Fibroblast of skin of back (primary cell): Measurements from ENCODE around the gene NBPF19. TPM values are rescaled to one million over a fixed set of nuclear protein-coding genes. Genes with fewer than 3 reads are reported as not detected.
"Not testable (repeated sequence)": the region's sequence is repeated elsewhere in the genome, so short reads cannot be mapped to it uniquely, and the experiment has no call there.

ENCODE experiments used
- DNase-seq: peaks from one replicate; pipeline ENCODE4 v3.0.0-alpha.2; 2013
- polyA plus RNA-seq, 2 experiments: library from polyadenylated mRNA; unstranded; fragments of 120-200 nt; gene quantifications; one replicate each; pipeline ENCODE4 v1.2.1, GENCODE V29; 2013; ENCODE audit not compliant: insufficient read length in 2 of 2

Gene NBPF19, protein sequence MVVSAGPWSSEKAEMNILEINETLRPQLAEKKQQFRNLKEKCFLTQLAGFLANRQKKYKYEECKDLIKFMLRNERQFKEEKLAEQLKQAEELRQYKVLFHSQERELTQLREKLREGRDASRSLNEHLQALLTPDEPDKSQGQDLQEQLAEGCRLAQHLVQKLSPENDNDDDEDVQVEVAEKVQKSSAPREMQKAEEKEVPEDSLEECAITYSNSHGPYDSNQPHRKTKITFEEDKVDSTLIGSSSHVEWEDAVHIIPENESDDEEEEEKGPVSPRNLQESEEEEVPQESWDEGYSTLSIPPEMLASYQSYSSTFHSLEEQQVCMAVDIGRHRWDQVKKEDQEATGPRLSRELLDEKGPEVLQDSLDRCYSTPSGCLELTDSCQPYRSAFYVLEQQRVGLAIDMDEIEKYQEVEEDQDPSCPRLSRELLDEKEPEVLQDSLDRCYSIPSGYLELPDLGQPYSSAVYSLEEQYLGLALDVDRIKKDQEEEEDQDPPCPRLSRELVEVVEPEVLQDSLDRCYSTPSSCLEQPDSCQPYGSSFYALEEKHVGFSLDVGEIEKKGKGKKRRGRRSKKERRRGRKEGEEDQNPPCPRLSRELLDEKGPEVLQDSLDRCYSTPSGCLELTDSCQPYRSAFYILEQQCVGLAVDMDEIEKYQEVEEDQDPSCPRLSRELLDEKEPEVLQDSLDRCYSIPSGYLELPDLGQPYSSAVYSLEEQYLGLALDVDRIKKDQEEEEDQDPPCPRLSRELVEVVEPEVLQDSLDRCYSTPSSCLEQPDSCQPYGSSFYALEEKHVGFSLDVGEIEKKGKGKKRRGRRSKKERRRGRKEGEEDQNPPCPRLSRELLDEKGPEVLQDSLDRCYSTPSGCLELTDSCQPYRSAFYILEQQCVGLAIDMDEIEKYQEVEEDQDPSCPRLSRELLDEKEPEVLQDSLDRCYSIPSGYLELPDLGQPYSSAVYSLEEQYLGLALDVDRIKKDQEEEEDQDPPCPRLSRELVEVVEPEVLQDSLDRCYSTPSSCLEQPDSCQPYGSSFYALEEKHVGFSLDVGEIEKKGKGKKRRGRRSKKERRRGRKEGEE (N-terminal part only)
- polyA plus RNA-seq (2013, experiment 1 of 2; ENCODE audit: insufficient read length), result 3.5 TPM
- polyA plus RNA-seq (2013, experiment 2 of 2; ENCODE audit: insufficient read length), result 5.8 TPM

DNA sequence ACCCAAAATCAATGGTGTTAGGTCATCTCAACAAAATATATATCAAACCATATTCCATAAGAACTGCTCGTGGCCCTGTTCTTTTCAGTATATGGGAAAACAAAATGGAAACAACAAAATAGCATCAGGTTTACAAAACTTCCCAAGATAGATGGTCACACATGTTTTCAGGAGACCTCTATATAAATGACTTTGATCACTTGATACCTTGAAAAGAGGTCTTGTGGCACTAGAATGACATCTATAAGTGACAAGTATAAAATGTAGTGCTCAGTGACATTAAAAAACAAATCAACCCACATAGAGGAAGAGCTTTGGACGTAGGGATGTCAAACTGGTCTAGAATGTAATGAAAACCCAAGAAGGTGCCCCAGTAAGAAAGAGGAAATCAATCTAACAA is at the start of gene NBPF19:
TSS of gene NBPF19 (plus strand) at position 301 of the 400 bp plus-strand sequence. CDS start 888 bp downstream, outside the sequence.
- not testable (repeated sequence) for DNase-seq

DNA sequence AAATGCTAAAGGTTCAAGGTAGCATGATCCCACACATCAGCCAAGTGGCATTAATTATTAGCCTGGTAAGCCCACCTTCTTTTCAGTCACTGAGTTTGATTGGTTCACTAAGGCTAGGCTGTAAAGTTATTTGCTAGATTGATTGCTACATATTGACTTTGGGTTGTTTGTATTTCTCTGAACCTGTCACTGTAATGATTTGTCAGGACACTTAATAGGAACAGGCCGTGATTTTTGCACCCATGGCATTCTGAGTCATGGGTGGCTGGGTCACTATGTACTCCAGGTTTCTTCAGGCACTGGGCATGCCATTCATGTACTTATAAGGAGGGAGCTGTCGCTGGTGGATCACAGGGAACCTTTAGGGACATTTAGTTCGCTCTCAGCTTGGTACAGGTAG is 46.5 kb upstream of the NBPF19 start:
- DNase-seq, result not testable (repeated sequence)

DNA sequence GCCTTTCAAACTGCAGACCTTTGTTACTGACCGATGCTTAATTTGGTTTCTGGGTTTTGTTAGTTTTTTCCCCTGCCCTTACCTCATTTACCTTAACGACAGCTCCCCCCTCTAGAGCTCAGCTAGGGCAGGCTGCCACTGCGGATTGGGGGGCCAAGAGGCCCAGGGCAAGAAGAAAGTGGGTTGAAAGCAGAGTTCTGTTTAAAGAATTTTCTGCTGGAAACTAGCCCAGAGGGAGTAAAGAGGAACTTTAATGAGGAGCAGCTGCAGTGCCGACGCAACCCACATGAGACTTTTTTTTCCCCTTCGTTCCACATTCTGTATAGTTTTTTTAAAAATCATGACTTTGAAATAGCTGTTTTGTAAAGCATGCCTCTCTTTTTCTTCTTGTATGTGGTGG is 29.4 kb upstream of the NBPF19 start:
- peak; percentile 61 for DNase-seq

DNA sequence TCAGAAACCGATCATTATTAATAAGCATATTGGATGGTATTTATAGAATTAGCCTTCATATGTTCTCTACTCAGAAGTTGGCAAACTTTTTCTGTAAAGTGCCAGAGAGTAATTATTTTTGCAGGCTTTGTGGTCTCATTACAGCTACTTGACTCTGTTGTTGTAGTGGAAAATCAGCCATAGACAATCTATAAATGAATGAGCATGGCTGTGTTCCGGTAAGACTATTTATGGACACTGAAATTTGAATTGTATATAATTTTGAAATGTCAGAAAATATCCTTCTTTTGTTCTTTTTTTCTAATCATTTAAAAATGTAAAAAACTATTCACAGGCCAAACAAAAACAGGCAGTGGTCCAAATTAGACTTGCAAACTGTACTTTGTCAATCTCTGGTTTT is 22.6 kb upstream of the NBPF19 start:
- not testable (repeated sequence) for DNase-seq

DNA sequence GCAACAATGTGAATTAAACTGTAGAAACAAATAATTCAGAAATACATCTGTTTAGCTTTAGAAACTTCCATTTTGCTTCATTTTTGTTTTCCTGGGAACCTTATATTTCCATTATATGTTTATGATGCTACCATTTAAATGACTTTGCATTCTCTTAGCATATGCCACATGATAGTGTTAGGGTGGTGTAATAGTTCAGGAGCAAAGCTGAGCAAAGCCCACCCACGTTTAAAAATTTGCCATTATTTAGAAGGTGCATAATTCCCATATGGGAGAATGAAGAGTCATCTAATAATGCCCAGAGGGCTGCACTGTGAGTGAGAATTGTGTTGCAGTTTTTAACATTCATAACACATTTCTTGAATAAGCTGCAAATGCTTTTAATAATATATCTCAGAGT is 22.2 kb upstream of the NBPF19 start:
- DNase-seq, result not testable (repeated sequence)

DNA sequence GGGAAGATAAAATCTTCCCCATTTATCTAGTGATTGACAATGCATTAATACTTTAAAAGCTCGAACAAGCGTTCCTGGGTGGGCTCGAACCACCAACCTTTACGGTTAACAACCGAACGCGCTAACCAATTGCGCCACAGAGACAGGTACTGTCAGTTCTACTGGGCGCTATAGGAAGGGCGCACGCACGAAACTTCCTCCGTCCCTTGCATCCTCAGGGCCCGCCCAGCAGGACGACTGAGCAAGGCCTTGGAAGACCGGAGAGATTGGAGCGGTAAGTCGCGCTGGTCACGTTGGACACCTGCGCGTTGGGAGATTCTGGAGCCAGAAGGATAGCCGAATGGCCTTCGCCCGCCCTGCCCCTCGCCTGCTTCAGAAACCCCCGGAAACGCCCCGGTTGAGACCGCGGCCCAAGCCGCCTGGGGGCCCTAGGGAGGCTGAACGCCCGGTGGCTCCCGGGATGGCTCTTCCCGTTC is 83.5 kb downstream of the NBPF19 start:
- peak; percentile 36 for DNase-seq

DNA sequence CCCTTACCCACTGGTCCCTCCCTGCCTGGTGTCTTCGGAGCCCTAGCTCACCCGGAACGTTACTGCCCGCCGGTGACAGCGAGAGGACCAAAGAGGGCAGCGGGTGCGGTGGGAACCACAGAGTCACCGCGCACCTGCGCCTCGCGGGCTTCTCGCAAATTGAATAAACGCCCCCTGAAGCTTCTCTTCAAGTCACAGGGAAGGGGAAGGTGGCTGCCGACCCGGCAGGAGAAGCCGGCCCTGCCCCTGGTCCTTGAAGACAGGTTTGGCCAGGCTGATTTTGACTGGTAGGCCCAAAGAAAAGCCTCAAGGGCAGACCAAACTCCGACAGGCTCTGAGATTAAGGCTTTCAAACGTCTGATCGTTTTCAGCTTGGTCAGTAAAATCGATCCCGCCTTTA is 87.0 kb downstream of the NBPF19 start:
- DNase-seq, result not testable (repeated sequence)

DNA sequence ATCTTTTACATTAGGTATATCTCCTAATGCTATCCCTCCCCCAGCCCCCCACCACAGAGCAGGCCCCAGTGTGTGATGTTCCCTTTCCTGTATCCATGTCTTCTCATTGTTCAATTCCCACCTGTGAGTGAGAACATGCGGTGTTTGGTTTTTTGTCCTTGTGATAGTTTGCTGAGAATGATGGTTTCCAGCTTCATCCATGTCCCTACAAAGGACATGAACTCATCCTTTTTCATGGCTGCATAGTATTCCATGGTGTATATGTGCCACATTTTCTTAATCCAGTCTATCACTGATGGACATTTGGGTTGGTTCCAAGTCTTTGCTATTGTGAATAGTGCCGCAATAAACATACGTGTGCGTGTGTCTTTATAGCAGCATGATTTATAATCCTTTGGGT is 90.6 kb downstream of the NBPF19 start:
- not testable (repeated sequence) for DNase-seq

DNA sequence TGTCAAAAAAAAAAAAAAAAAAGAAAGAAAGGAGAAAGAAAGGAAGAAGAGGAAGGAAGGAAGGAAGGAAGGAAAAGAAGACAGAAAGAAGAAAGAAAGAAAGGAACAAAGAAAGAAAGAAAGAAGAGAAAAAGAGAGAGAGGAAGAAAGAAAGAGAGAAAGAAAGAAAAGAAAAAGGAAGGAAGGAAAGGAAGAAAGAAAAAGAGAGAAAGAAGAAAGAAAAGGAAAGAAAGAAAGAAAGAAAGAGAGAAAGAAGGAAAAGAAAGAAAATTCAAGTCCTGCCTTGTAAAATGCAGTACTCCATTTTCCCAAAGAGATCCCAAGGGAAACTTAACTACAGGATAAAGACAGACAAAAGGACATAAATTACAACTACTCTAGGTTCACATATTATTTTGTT is 97.9 kb downstream of the NBPF19 start:
- not testable (repeated sequence) for DNase-seq

DNA sequence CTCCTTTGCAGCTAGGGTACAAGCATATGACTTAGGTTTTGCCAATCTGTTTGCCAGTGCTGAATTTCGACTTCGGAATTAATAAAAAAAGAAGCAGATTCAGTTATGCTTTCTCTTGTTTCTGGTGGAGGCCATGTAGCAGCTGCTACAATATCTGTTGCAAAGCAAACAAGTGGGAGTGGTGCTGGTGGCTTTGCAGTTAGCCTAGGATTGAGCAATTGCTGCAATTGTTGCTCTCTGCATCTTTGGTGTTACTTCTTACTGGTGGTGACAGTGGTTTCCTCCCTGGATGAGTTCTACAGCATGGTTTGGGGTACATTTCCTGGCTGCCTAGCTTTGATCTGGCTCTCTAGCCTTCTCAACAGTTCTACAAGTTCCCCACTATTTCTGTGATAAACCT is 110.7 kb downstream of the NBPF19 start:
- not testable (repeated sequence) for DNase-seq
